Astrocyte of the spinal cord (primary cell): ENCODE data around the gene NDEL1.

Experiments used
- DNase-seq: peaks from one replicate; pipeline ENCODE4 v3.0.0; 2011; ENCODE audit warnings: low read depth, low spot score
- H3K4me3 ChIP-seq: 2 replicates; pipeline ENCODE4 v1.5.1; 2011; ENCODE audit warnings: low read depth, mild to moderate bottlenecking, low read length, moderate library complexity
- in situ Hi-C: cut with HindIII; loops from 2 replicates; pipeline ENCODE4 v1.10.0; 2017; ENCODE audit warnings: low sequenced_read_pairs
- TF ChIP-seq, protein P1 (sequence below): IDR thresholded peaks from 2 replicates; pipeline ENCODE4 v1.5.1; 2012; ENCODE audit warnings: low read depth, mild to moderate bottlenecking, low read length, inconsistent platforms

NDEL1 gene

DNA sequence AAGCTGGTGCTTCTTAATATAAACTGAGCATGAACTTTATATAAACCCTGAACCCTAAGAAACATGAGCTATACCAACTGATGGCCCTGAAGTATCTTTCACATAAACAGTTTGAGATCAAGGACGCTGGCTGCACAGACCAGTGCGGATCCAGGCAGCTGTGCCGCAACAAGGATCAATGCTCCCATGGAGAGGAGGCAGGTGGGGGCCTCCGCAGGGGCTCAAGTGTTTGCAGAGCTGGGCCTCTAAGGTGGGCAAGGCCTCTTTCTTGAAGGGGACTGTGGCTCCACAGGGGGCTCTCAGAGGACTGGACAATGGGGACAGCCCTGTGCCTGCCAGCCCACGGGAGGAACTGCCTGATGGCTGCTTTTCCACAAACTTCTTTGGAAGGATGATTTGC lies 46.0 kb downstream of the NDEL1 start:
- TF ChIP-seq, protein P1, sequence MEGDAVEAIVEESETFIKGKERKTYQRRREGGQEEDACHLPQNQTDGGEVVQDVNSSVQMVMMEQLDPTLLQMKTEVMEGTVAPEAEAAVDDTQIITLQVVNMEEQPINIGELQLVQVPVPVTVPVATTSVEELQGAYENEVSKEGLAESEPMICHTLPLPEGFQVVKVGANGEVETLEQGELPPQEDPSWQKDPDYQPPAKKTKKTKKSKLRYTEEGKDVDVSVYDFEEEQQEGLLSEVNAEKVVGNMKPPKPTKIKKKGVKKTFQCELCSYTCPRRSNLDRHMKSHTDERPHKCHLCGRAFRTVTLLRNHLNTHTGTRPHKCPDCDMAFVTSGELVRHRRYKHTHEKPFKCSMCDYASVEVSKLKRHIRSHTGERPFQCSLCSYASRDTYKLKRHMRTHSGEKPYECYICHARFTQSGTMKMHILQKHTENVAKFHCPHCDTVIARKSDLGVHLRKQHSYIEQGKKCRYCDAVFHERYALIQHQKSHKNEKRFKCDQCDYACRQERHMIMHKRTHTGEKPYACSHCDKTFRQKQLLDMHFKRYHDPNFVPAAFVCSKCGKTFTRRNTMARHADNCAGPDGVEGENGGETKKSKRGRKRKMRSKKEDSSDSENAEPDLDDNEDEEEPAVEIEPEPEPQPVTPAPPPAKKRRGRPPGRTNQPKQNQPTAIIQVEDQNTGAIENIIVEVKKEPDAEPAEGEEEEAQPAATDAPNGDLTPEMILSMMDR = no peak
- no peak for DNase-seq
- in situ Hi-C loops = no loop called here

DNA sequence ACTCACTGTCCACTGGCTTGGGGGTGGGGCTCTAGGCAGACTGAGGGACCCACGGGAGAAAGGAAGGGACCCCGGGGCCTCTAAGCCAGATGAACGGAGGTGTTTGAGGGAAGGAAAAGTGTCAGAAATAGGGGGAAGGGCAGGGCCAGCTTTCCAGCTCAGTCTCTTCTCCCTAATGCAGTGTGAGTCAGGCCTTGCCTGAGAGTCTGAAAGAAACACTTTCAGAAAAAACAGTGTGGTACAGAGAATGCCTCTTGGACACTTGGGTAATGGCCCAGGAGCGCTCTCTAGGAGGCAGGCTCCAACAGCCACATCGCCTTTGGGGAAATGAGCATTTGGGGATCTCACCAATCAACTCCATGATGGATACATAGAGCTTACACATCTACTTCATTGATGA lies 46.9 kb downstream of the NDEL1 start:
- in situ Hi-C loops = no loop called here
- no peak for DNase-seq
- no peak overlapping the region for H3K4me3 ChIP-seq
- TF ChIP-seq, protein P1 = no peak

More for the DNA sequence above, 46.0 kb downstream of the NDEL1 start:
- H3K4me3 ChIP-seq = no peak overlapping the region

DNA sequence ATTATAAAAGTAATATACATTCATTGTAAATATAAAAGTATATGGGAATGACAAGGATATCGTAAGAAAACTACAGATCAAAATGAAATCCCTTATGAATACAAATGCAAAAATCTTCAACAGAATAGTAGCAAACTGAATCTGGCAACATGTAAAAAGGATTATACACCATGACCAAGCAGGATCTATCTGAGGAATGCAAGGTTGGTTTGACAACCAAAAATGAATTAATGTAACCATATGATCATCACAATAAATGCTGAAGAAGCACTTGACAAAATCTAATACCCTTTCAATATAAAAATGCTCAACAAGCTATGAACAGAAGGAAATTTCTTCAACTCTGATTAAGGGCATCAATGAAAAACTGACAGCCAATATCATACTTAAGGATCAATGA lies 48.8 kb downstream of the NDEL1 start:
- DNase-seq = no peak
- in situ Hi-C loops = no loop called here
- H3K4me3 ChIP-seq = no peak overlapping the region
- TF ChIP-seq, protein P1 = no peak

DNA sequence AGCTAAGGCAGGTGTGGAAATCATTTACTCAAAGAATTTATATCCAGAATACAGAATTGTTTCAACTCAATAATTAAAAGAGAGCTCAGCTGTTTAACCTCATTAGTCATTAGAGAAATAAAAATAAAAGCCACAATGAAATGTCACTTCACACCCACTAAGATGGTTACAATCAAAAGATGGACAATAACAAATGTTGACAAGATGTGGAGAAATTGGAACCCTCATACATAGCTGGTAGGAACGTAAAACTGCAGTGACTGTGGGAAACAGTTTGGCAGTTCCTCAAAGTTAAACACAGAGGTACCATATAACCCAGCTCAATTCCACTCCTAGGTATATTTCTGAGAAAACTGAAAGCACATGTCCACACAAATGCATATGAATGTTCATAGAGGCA lies 49.8 kb downstream of the NDEL1 start:
- DNase-seq = no peak
- in situ Hi-C loops = no loop called here
- TF ChIP-seq, protein P1 = no peak
- no peak overlapping the region for H3K4me3 ChIP-seq

DNA sequence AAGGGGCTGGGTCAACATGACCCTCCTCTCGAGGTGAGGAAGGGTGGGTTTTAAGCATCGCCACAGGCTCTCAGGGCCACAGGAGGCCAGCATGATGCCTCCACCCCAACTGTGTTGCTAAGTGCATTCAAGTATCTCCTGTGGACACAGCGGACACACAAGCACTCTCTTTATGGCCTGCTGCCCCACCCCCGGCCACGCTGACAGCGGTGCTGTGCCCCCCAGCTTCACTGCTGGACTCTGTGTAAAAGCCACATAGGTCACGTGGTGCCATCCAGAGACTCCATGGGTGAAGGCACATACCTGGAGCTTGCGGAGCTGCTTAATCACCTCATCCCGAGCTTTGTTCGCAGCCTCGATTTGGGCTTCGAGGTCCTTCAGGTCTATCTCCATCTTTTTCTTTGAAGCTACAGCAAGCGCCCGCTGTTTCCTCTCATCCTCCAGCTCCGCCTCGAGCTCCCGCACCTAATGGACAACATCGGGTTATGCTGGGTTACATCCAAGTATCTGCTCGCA lies 51.5 kb downstream of the NDEL1 start:
- DNase-seq = no peak
- TF ChIP-seq, protein P1 = no peak
- no peak overlapping the region for H3K4me3 ChIP-seq
- in situ Hi-C loops = no loop called here

DNA sequence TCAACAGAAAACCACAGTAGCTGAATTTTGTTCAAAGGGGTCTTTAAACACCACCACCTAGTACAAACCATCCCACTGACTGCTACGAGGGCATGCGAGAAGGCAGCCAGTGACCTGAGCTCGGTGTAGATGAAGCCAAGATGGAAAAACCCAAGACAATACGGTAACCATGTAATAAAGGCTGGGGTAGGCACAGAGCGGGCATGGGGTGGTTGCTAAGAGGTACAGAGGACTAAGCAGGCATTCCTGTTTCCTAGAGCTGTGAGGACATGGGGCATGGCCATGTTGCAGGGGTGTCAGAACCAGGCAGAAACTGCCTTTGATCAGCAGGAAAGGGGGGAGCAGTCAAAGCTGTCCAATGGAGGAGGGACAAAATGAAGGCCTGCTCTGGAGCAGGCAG lies 52.1 kb downstream of the NDEL1 start:
- H3K4me3 ChIP-seq = no peak overlapping the region
- TF ChIP-seq, protein P1 = no peak
- DNase-seq = no peak
- in situ Hi-C loops = no loop called here

DNA sequence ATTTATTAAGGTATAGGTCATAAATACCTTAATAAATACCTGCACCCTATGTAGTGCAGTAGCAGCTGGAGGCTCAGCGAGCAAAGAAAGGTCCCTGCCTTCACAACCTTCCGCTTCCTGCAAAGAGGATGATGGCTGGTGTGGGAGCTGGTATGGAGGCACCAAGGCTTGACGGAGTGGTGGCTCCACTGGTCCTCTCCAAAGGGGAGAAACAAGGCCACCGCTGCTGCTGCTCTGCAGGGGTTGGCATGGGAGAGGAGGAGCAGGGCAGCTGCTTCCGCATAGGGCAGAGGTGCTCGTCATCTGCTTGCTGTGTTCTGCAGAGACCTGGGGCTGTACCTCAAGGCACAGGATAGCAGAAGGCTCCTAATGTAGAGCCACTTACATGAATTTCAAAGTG lies 52.8 kb downstream of the NDEL1 start:
- in situ Hi-C loops = no loop called here
- no peak overlapping the region for H3K4me3 ChIP-seq
- TF ChIP-seq, protein P1 = no peak
- no peak for DNase-seq
